Keratinocyte (primary cell): ENCODE results near the gene LRRC42.

ENCODE experiments used
- EZH2 ChIP-seq: IDR thresholded peaks from one replicate; pipeline ENCODE4 v1.6.1; 2012; ENCODE audit warnings: inconsistent platforms, mild to moderate bottlenecking, low read length, moderate library complexity
- TF ChIP-seq, protein P1 (sequence below), 3 experiments: IDR thresholded peaks in 1 of 3; conservative IDR thresholded peaks in 1 of 3; optimal IDR thresholded peaks in 1 of 3; 2 replicates in 2 of 3; 3 replicates in 1 of 3; pipeline versions ENCODE3 to v1.5.1; 2011; ENCODE audit warnings: low read length in 3 of 3, mild to moderate bottlenecking in 3 of 3, moderate library complexity in 2 of 3, control low read depth in 1 of 3, inconsistent platforms in 1 of 3; ENCODE audit not compliant: insufficient read depth in 2 of 3; ENCODE audit errors: extremely low read depth in 1 of 3

DNA sequence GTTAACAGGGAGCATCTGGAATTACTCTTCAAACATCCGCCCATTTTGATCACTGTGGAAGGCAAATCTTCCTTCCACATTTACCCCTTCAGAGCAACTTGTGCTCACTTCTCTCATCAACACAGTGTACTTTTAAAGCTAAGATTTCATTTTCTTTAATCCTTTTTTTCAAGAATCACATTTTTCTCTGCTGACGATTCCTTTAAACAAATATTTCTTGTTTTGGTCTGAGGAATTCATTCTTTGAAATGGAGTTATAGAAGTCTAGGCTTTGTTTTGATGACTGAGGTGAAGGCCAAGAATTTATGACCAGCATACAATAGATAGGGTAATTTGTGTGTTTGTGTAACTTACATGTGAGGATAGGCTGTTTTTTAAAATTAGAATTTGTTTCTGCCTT is 25.6 kb downstream of the LRRC42 start:
- TF ChIP-seq, protein P1, sequence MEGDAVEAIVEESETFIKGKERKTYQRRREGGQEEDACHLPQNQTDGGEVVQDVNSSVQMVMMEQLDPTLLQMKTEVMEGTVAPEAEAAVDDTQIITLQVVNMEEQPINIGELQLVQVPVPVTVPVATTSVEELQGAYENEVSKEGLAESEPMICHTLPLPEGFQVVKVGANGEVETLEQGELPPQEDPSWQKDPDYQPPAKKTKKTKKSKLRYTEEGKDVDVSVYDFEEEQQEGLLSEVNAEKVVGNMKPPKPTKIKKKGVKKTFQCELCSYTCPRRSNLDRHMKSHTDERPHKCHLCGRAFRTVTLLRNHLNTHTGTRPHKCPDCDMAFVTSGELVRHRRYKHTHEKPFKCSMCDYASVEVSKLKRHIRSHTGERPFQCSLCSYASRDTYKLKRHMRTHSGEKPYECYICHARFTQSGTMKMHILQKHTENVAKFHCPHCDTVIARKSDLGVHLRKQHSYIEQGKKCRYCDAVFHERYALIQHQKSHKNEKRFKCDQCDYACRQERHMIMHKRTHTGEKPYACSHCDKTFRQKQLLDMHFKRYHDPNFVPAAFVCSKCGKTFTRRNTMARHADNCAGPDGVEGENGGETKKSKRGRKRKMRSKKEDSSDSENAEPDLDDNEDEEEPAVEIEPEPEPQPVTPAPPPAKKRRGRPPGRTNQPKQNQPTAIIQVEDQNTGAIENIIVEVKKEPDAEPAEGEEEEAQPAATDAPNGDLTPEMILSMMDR (optimal IDR thresholded peaks at IDR 0.05 in 1 of 3, IDR thresholded peaks at IDR 0.05 in 1 of 3, conservative IDR thresholded peaks at IDR 0.05 in 1 of 3; ENCODE audit: extremely low read depth in 1 of 3, insufficient read depth in 2 of 3, low read length in 3 of 3), result no peak
- TF ChIP-seq EZH2, result no peak
